HepG2 (cell line): Measurements from ENCODE around the gene NEURL4. TPM values are rescaled to one million over a fixed set of nuclear protein-coding genes. Genes with fewer than 3 reads are reported as not detected.

Experiments
- DR1 ChIP-seq: sonication (generic); formaldehyde crosslinking; IDR thresholded peaks from 2 replicates; pipeline ENCODE4 v1.8.0; 2021; ENCODE audit warnings: mild to moderate bottlenecking, missing genetic modification reagents, inconsistent platforms
- ELF1 ChIP-seq: sonication (generic); formaldehyde crosslinking; IDR thresholded peaks from 2 replicates; pipeline ENCODE4 v1.4.0; 2020; ENCODE audit warnings: missing genetic modification reagents
- ETV6 ChIP-seq: sonication (generic); formaldehyde crosslinking; conservative IDR thresholded peaks from 2 replicates; pipeline ENCODE4 v1.4.0; 2020; ENCODE audit warnings: missing genetic modification reagents
- GABPB1 ChIP-seq: IDR thresholded peaks from 2 replicates; pipeline ENCODE4 v1.6.1; 2016; ENCODE audit warnings: mild to moderate bottlenecking, missing genetic modification reagents, moderate library complexity, missing compliant biosample characterization
- GPN1 ChIP-seq: sonication (generic); formaldehyde crosslinking; IDR thresholded peaks from 2 replicates; pipeline ENCODE4 v1.5.1; 2020; ENCODE audit warnings: missing genetic modification reagents, borderline replicate concordance
- HMG20A ChIP-seq: IDR thresholded peaks from 2 replicates; pipeline ENCODE4 v1.6.1; 2016; ENCODE audit warnings: borderline replicate concordance
- HOXA3 ChIP-seq: sonication (generic); formaldehyde crosslinking; IDR thresholded peaks from 2 replicates; pipeline ENCODE4 v1.5.0; 2020; ENCODE audit warnings: missing genetic modification reagents
- IRF2 ChIP-seq: IDR thresholded peaks from 2 replicates; pipeline ENCODE4 v1.6.1; 2018; ENCODE audit warnings: missing genetic modification reagents, missing compliant biosample characterization
- KDM5B ChIP-seq: sonication (generic); formaldehyde crosslinking; IDR thresholded peaks from 2 replicates; pipeline ENCODE4 v1.4.0; 2020; ENCODE audit warnings: missing genetic modification reagents, mild to moderate bottlenecking, borderline replicate concordance
- KMT2B ChIP-seq: IDR thresholded peaks from 2 replicates; pipeline ENCODE4 v1.6.1; 2016; ENCODE audit warnings: missing genetic modification reagents, missing compliant biosample characterization
- MYC ChIP-seq: sonication (generic); formaldehyde crosslinking; IDR thresholded peaks from 2 replicates; pipeline ENCODE4 v1.9.0; 2021; ENCODE audit warnings: missing genetic modification reagents, borderline replicate concordance
- NCOA1 ChIP-seq: sonication (generic); formaldehyde crosslinking; IDR thresholded peaks from 2 replicates; pipeline ENCODE4 v1.9.0; 2021; ENCODE audit warnings: missing genetic modification reagents
- POLR2G ChIP-seq: fragments of 200-400 bp; formaldehyde crosslinking; IDR thresholded peaks from 2 replicates; pipeline ENCODE4 v1.6.1; 2018; ENCODE audit warnings: mild to moderate bottlenecking, low read depth, low read length, moderate library complexity
- PRDM10 ChIP-seq: sonication (generic); formaldehyde crosslinking; IDR thresholded peaks from 2 replicates; pipeline ENCODE4 v1.4.0; 2020; ENCODE audit warnings: low read depth, missing genetic modification reagents
- SAP130 ChIP-seq: IDR thresholded peaks from 2 replicates; pipeline ENCODE4 v1.6.1; 2016; ENCODE audit warnings: low read depth
- SMYD3 ChIP-seq: sonication (generic); formaldehyde crosslinking; IDR thresholded peaks from 2 replicates; pipeline ENCODE4 v1.8.1; 2023; ENCODE audit warnings: mild to moderate bottlenecking, missing genetic modification reagents
- WIZ ChIP-seq: sonication (generic); formaldehyde crosslinking; IDR thresholded peaks from 2 replicates; pipeline ENCODE4 v1.5.1; 2020; ENCODE audit warnings: mild to moderate bottlenecking, missing genetic modification reagents
- ZNF224 ChIP-seq: sonication (generic); formaldehyde crosslinking; IDR thresholded peaks from 2 replicates; pipeline ENCODE4 v1.5.0; 2020; ENCODE audit warnings: mild to moderate bottlenecking, missing genetic modification reagents
- ZNF263 ChIP-seq: sonication (generic); formaldehyde crosslinking; IDR thresholded peaks from 2 replicates; pipeline ENCODE4 v1.4.0; 2020; ENCODE audit warnings: missing genetic modification reagents
- ZNF432 ChIP-seq: sonication (generic); formaldehyde crosslinking; IDR thresholded peaks from 2 replicates; pipeline ENCODE4 v1.5.0; 2020; ENCODE audit warnings: missing genetic modification reagents, mild to moderate bottlenecking, borderline replicate concordance
- ZNF530 ChIP-seq: sonication (generic); formaldehyde crosslinking; IDR thresholded peaks from 2 replicates; pipeline ENCODE4 v1.5.0; 2020; ENCODE audit warnings: low read depth, mild to moderate bottlenecking, missing genetic modification reagents
- ZNF614 ChIP-seq: IDR thresholded peaks from 2 replicates; pipeline ENCODE4 v1.6.1; 2018; ENCODE audit warnings: missing biosample characterization, missing genetic modification reagents, inconsistent platforms, borderline replicate concordance
- polyA plus RNA-seq, 8 experiments: library from polyadenylated mRNA; depleted of rRNA in 3 of 8; stranded (reverse) in 7 of 8; unstranded in 1 of 8; fragments of >200 nt; fragmentation: Illumina TruSeq in 4 of 8; extraction: Trizol in 4 of 8; gene quantifications; 2 replicates each; pipeline versions ENCODE4 v1.2.1 to v1.2.3, GENCODE V29; 2011 to 2016; ENCODE audit warnings: low read depth in 4 of 8, missing spikeins in 1 of 8, mixed read lengths in 1 of 8; ENCODE audit not compliant: insufficient read depth in 1 of 8
- total RNA-seq, 5 experiments: library from RNA; depleted of rRNA; stranded (reverse); fragments of >200 nt; fragmentation: Illumina TruSeq; extraction: Trizol; gene quantifications; 2 replicates each; pipeline ENCODE4 v1.2.3, GENCODE V29; 2016; ENCODE audit warnings: low read depth in 1 of 5
- TF ChIP-seq, protein P1 (sequence below): IDR thresholded peaks from 2 replicates; pipeline ENCODE4 v1.6.1; 2016; ENCODE audit warnings: low read depth, missing genetic modification reagents, missing compliant biosample characterization

NEURL4 gene
- total and polyA plus RNA-seq, 2 of the 13 experiments (the other 11 are each of a cell fraction or from before 2014, with no cell fraction given) = 14.8 to 15.7 TPM

- TF ChIP-seq PRDM10 (CRISPR knock-in tag) (peak; percentile 85), KDM5B (peak; percentile 63; the same call in 1 of the 2 replicates), ZNF224 (CRISPR knock-in tag) (no peak), GABPB1 (peak; percentile 74; the same call in 1 of the 2 replicates), WIZ (CRISPR knock-in tag) (peak; percentile 58; the same call in 1 of the 2 replicates), ETV6 (CRISPR knock-in tag) (peak; percentile 52; the same call in 1 of the 2 replicates), IRF2 (CRISPR knock-in tag) (peak; percentile 60; the same call in 1 of the 2 replicates), MYC (CRISPR knock-in tag) (peak; percentile 95), NCOA1 (CRISPR knock-in tag) (no peak), DR1 (no peak), ELF1 (CRISPR knock-in tag) (peak; percentile 34; the same call in 1 of the 2 replicates), ZNF263 (CRISPR knock-in tag) (peak; percentile 60), ZNF530 (CRISPR knock-in tag) (no peak), ZNF614 (peak; percentile 68; the same call in 1 of the 2 replicates), GPN1 (no peak), KMT2B (0 out of 2 replicates have a peak, but pooled peaks have one; percentile 38), SAP130 (peak; percentile 80), POLR2G (0 out of 2 replicates have a peak, but pooled peaks have one; percentile 29), HMG20A (CRISPR knock-in tag) (no peak), HOXA3 (peak; percentile 77), ZNF432 (CRISPR knock-in tag) (no peak), SMYD3 (no peak)
- TF ChIP-seq, protein P1, sequence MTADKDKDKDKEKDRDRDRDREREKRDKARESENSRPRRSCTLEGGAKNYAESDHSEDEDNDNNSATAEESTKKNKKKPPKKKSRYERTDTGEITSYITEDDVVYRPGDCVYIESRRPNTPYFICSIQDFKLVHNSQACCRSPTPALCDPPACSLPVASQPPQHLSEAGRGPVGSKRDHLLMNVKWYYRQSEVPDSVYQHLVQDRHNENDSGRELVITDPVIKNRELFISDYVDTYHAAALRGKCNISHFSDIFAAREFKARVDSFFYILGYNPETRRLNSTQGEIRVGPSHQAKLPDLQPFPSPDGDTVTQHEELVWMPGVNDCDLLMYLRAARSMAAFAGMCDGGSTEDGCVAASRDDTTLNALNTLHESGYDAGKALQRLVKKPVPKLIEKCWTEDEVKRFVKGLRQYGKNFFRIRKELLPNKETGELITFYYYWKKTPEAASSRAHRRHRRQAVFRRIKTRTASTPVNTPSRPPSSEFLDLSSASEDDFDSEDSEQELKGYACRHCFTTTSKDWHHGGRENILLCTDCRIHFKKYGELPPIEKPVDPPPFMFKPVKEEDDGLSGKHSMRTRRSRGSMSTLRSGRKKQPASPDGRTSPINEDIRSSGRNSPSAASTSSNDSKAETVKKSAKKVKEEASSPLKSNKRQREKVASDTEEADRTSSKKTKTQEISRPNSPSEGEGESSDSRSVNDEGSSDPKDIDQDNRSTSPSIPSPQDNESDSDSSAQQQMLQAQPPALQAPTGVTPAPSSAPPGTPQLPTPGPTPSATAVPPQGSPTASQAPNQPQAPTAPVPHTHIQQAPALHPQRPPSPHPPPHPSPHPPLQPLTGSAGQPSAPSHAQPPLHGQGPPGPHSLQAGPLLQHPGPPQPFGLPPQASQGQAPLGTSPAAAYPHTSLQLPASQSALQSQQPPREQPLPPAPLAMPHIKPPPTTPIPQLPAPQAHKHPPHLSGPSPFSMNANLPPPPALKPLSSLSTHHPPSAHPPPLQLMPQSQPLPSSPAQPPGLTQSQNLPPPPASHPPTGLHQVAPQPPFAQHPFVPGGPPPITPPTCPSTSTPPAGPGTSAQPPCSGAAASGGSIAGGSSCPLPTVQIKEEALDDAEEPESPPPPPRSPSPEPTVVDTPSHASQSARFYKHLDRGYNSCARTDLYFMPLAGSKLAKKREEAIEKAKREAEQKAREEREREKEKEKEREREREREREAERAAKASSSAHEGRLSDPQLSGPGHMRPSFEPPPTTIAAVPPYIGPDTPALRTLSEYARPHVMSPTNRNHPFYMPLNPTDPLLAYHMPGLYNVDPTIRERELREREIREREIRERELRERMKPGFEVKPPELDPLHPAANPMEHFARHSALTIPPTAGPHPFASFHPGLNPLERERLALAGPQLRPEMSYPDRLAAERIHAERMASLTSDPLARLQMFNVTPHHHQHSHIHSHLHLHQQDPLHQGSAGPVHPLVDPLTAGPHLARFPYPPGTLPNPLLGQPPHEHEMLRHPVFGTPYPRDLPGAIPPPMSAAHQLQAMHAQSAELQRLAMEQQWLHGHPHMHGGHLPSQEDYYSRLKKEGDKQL (CRISPR knock-in tag) = no peak
Observed at GRCh38 chr17:7296189-7296861, 32.8 kb downstream of the NEURL4 start (continued).
